NCI-H2227 (cell line): ENCODE data around the gene SMIM14.
"Not testable (repeated sequence)": the region's sequence is repeated elsewhere in the genome, so short reads cannot be mapped to it uniquely, and the experiment has no call there.

Experiments
- DNase-seq: peaks from one replicate; lab custom pipeline; 2025; ENCODE audit not compliant: unreplicated experiment; lab: John Stamatoyannopoulos, UW

SMIM14 gene

GRCh38 chr4:39597695-39598381 is 40.8 kb downstream of the SMIM14 start:
- no peak for DNase-seq

DNA sequence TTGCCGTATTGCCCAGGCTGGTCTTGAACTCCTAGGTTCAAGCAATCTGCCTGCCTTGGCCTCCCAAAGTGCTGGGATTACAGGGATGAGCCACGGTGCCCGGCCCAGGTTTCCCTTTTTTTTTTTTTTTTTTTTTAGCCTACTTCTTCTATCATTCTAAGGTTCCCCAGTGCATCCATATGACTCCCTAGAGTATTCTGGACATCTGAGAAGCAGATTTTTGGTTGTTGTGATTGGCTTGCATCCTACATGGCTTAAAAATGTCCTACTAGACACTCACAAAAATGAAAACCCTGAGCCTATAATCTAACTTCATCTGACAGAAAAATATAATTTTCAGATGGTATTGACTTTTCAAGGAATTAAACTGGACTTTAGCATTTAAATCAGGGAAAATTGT is 41.7 kb downstream of the SMIM14 start:
- no peak for DNase-seq

DNA sequence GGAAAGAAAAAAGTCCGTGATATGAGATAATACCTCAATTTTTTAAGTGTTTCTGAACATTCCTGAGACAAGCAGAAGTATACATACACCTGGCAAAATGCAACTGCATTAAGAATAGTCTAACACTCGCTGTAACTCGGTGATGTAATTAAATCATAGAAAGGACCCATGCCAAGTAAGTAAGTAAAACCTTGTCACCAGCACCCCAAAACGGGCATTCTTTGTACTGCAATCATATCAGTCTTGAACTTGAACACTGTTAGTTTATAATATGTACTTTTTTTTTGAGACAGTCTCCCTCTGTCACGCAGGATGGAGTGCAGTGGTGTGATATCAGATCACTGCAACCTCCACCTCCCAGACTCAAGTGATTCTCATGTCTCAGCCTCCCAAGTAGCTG is 47.4 kb downstream of the SMIM14 start:
- no peak for DNase-seq

DNA sequence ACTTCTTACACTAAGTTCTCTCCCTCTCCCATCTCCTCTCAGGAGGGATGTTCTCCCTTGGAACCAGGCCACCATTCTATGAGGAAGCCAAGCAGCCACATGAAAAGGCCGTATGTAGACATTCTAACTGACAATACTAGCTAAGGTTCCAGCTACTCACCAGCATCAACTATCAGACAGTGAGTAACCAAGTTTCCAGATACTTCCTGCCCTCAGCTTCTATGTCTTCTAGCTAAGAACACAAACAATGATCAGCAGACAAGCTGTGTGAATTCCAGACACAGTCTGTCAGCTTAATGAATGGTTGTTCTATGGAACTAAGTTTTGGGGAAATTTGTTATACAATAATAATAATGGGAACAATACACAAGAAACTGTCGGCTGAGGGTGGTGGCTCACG is 50.8 kb downstream of the SMIM14 start:
- DNase-seq = no peak

GRCh38 chr4:39574946-39575345 is 63.7 kb downstream of the SMIM14 start:
- DNase-seq = no peak

GRCh38 chr4:39571504-39571903 is 67.2 kb downstream of the SMIM14 start:
- DNase-seq = no peak

GRCh38 chr4:39571054-39571453 is 67.6 kb downstream of the SMIM14 start:
- DNase-seq = no peak

DNA sequence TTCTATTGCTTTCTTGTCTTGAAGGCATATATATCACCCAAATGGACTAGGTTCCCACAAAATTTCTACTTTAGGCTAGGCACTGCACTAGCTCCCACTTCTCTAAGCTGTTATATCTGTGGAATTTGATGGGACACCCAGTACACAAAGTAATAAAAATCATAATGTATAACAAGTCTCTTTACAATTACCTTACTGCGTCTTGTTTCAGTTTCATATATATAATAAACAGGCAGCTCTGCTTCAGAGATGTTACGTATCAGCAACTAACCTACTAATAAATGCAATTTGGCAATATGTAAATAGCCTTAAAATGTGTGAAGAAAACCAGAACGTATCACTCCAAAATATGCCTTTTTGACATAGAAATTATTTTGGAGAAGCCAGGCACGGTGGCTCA is 69.5 kb downstream of the SMIM14 start:
- no peak for DNase-seq

DNA sequence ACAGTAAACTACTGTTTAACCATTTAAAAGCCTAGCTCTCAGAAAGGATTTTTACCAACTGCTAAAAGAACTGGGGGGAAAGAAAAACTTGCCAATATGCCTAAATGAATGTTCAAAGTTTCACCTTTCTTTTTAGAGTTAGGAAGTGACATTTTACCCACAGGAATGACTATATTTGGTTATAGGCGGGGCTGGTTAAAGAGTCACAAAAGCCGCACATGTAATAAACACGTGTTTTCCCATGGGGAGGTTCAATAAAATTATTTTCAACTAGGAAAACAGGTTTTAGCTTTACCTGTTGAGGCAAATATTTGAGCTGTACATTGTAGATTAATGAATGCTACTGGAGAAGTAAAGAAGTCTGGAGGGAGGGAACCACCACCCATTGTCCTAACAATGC is 69.9 kb downstream of the SMIM14 start:
- DNase-seq = no peak

GRCh38 chr4:39565878-39566600 is 72.6 kb downstream of the SMIM14 start:
- DNase-seq = no peak

GRCh38 chr4:39563346-39563847 is 75.3 kb downstream of the SMIM14 start:
- no peak for DNase-seq

- no peak for DNase-seq
Observed at GRCh38 chr4:39562792-39563191, 75.9 kb downstream of the SMIM14 start.

DNA sequence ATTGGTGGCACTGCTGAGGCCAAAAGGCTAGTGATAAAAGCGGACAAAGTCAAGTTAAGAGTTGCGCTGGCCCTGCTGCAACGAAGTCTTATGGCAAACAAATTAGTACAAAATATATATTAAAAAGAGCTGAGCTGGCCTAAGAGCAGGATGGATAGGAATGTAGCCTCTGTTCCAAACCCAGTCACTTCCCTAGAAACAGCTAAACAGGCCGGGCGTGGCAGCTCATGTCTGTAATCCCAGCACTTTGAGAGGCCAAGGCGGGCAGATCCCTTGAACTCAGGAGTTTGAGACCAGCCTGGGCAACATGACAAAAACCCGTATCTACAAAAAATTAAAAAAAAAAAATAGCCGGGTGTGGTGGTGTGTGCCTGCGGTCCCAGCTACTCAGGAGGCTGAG is 79.0 kb downstream of the SMIM14 start:
- DNase-seq = no peak

- DNase-seq = no peak
Observed at GRCh38 chr4:39555472-39555871, 83.2 kb downstream of the SMIM14 start.

GRCh38 chr4:39548425-39549067 is 90.1 kb downstream of the SMIM14 start:
- DNase-seq = no peak

- DNase-seq = no peak
Observed at GRCh38 chr4:39544580-39545315, 93.9 kb downstream of the SMIM14 start.

GRCh38 chr4:39544080-39544479 is 94.6 kb downstream of the SMIM14 start:
- DNase-seq = not testable (repeated sequence)

GRCh38 chr4:39543034-39543433 is 95.6 kb downstream of the SMIM14 start:
- DNase-seq = no peak

DNA sequence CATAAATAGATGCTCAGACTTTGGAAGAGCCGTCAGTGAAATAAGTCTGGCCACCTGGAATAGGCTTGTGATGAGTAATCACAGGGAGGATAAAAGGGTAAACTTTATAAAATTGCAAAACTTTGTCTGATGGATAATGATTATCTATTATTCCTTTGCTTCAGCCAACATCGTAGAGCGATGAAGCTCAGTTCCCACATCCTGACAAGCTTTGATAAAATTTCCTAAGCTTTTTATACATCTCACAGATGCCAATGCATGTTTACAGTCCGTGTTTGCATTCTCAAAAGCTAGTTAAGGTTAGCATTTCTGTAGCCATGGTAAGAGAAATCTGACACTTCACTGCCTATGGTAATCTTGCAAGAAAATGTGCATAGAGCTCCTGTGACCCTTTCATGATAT is 96.1 kb downstream of the SMIM14 start:
- no peak for DNase-seq

DNA sequence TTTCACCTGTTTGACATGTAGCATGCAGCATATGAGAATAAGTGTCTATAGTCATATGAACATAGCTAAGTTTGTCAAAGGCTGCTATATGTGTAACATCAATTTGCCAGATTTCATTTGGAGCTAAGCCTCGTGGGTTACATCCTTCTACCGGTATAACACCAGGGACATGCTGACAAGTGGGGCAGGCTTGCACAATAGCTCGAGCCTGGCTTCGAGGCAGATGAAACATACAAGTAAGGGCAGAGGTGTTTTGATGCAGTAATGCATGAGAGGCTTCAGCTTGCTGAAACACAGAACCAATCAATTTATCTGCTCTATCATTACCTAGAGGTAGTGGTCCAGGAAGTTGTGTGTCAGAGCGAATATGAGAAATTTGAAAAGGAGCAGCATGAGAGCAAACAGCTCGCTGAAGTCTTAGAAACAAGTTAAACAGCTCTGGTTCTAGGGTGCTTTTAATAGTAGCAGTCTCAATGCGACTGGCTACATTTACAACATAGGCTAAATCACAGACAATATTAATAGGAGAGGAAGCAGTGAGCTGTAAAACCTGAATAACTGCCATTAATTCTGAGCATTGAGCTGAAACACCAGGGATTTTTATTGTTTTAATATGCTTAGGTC is 96.6 kb downstream of the SMIM14 start:
- no peak for DNase-seq

- DNase-seq = peak; percentile 37
Observed at GRCh38 chr4:39539089-39539611, 99.5 kb downstream of the SMIM14 start.
